HEK293 (cell line): Measurements from ENCODE around the gene AURKAIP1.

Experiments used
- CTCF ChIA-PET: fragments of 350-600 bp; formaldehyde crosslinking; extraction: SDS; loops from one replicate; lab custom pipeline; 2021; ENCODE audit warnings: antibody characterized with exemption; lab: Yijun Ruan, JAX
- POLR2A ChIA-PET: fragments of 300-600 bp; formaldehyde crosslinking; extraction: SDS; loops from one replicate; lab custom pipeline; 2020; ENCODE audit warnings: antibody characterized with exemption, inconsistent platforms; lab: Yijun Ruan, JAX
- H3K27ac ChIP-seq: fragments of 200-500 bp; sonication (Bioruptor generic); 2 replicates; pipeline ENCODE4 v1.5.1; 2014; ENCODE audit warnings: low read depth, low read length, control low read depth, inconsistent platforms; ENCODE audit errors: extremely low read depth
- H3K36me3 ChIP-seq, 2 experiments: fragments of 200-500 bp in 1 of 2; sonication (Bioruptor generic) in 1 of 2; 1 replicate in 1 of 2; 2 replicates in 1 of 2; pipeline ENCODE4 v1.5.1; 2014 to 2017; ENCODE audit warnings: inconsistent platforms in 2 of 2, low read length in 2 of 2; ENCODE audit not compliant: control insufficient read depth in 2 of 2, insufficient read depth in 1 of 2
- H3K4me1 ChIP-seq: fragments of 200-500 bp; sonication (Bioruptor generic); 2 replicates; pipeline ENCODE4 v1.5.1; 2014; ENCODE audit warnings: mild to moderate bottlenecking, low read length, inconsistent platforms; ENCODE audit not compliant: control insufficient read depth, insufficient read depth
- H3K4me3 ChIP-seq: 2 replicates; pipeline ENCODE4 v1.5.1; 2011; ENCODE audit warnings: low read depth, mild to moderate bottlenecking, control low read depth, low read length, moderate library complexity
- H3K9me3 ChIP-seq: fragments of 200-500 bp; sonication (Bioruptor generic); 2 replicates; pipeline ENCODE4 v1.5.1; 2014; ENCODE audit warnings: low read depth, low read length, inconsistent platforms; ENCODE audit not compliant: control insufficient read depth, insufficient read depth
- BCL11A ChIP-seq: fragments of 450-650 bp; formaldehyde crosslinking; IDR thresholded peaks from 2 replicates; pipeline ENCODE4 v1.5.1; 2016; ENCODE audit warnings: low read depth, missing biosample characterization, missing genetic modification characterization
- GLI2 ChIP-seq: fragments of 450-650 bp; formaldehyde crosslinking; IDR thresholded peaks from 2 replicates; pipeline ENCODE4; 2017; ENCODE audit warnings: missing biosample characterization, missing genetic modification characterization, low read depth, borderline replicate concordance
- KLF9 ChIP-seq: fragments of 450-650 bp; formaldehyde crosslinking; IDR thresholded peaks from 2 replicates; pipeline ENCODE4 v1.5.1; 2016; ENCODE audit warnings: missing biosample characterization, missing genetic modification characterization, low read depth
- TCF7L2 ChIP-seq: IDR thresholded peaks from 2 replicates; pipeline ENCODE4 v1.6.1; 2011; ENCODE audit warnings: low read depth, mild to moderate bottlenecking, inconsistent platforms, low read length, moderate library complexity, borderline replicate concordance
- ZBTB44 ChIP-seq: fragments of 450-650 bp; IDR thresholded peaks from 2 replicates; pipeline ENCODE4 v1.5.1; 2018; ENCODE audit warnings: missing biosample characterization, mild to moderate bottlenecking, missing genetic modification characterization
- ZBTB48 ChIP-seq: fragments of 450-650 bp; formaldehyde crosslinking; IDR thresholded peaks from 2 replicates; pipeline ENCODE4 v1.5.1; 2016; ENCODE audit warnings: missing biosample characterization, missing genetic modification characterization
- ZNF10 ChIP-seq: fragments of 450-650 bp; formaldehyde crosslinking; IDR thresholded peaks from 2 replicates; pipeline ENCODE4 v1.5.1; 2017; ENCODE audit warnings: missing biosample characterization, missing genetic modification characterization
- ZNF112 ChIP-seq: fragments of 450-650 bp; formaldehyde crosslinking; IDR thresholded peaks from 2 replicates; pipeline ENCODE4 v1.5.0; 2017; ENCODE audit warnings: missing biosample characterization, missing genetic modification characterization
- ZNF121 ChIP-seq: fragments of 450-650 bp; formaldehyde crosslinking; IDR thresholded peaks from 2 replicates; pipeline ENCODE4 v1.5.1; 2016; ENCODE audit warnings: missing biosample characterization, missing genetic modification characterization
- ZNF133 ChIP-seq: fragments of 450-650 bp; formaldehyde crosslinking; IDR thresholded peaks from 2 replicates; pipeline ENCODE4 v1.5.1; 2016; ENCODE audit warnings: missing biosample characterization, missing genetic modification characterization
- ZNF2 ChIP-seq: fragments of 450-650 bp; formaldehyde crosslinking; IDR thresholded peaks from 2 replicates; pipeline ENCODE4 v1.5.1; 2016; ENCODE audit warnings: missing biosample characterization, missing genetic modification characterization
- ZNF214 ChIP-seq: fragments of 450-650 bp; formaldehyde crosslinking; IDR thresholded peaks from 2 replicates; pipeline ENCODE4 v1.5.1; 2017; ENCODE audit warnings: missing biosample characterization, mild to moderate bottlenecking, missing genetic modification characterization, borderline replicate concordance
- ZNF223 ChIP-seq: fragments of 450-650 bp; formaldehyde crosslinking; IDR thresholded peaks from 2 replicates; pipeline ENCODE4 v1.5.1; 2016; ENCODE audit warnings: missing biosample characterization, missing genetic modification characterization
- ZNF311 ChIP-seq: fragments of 450-650 bp; formaldehyde crosslinking; IDR thresholded peaks from 2 replicates; pipeline ENCODE4 v1.5.1; 2017; ENCODE audit warnings: missing biosample characterization, missing genetic modification characterization, borderline replicate concordance
- ZNF350 ChIP-seq: fragments of 450-650 bp; formaldehyde crosslinking; IDR thresholded peaks from 2 replicates; pipeline ENCODE4 v1.5.0; 2017; ENCODE audit warnings: missing biosample characterization, mild to moderate bottlenecking, missing genetic modification characterization
- ZNF37A ChIP-seq: fragments of 450-650 bp; IDR thresholded peaks from 2 replicates; pipeline ENCODE4 v1.5.1; 2018; ENCODE audit warnings: missing biosample characterization, missing genetic modification characterization
- ZNF423 ChIP-seq: fragments of 450-650 bp; formaldehyde crosslinking; IDR thresholded peaks from 2 replicates; pipeline ENCODE4 v1.5.1; 2016; ENCODE audit warnings: missing biosample characterization, missing genetic modification characterization
- ZNF555 ChIP-seq: fragments of 450-650 bp; formaldehyde crosslinking; conservative IDR thresholded peaks from 2 replicates; pipeline ENCODE4 v1.5.1; 2017; ENCODE audit warnings: missing biosample characterization, mild to moderate bottlenecking, missing genetic modification characterization, inconsistent platforms
- ZNF558 ChIP-seq: fragments of 450-650 bp; formaldehyde crosslinking; IDR thresholded peaks from 2 replicates; pipeline ENCODE4 v1.5.1; 2016; ENCODE audit warnings: missing biosample characterization, missing genetic modification characterization
- ZNF621 ChIP-seq: fragments of 450-650 bp; formaldehyde crosslinking; IDR thresholded peaks from 2 replicates; pipeline ENCODE4 v1.5.1; 2017; ENCODE audit warnings: missing biosample characterization, missing genetic modification characterization
- ZNF658 ChIP-seq: fragments of 450-650 bp; formaldehyde crosslinking; IDR thresholded peaks from 2 replicates; pipeline ENCODE4; 2016; ENCODE audit warnings: missing biosample characterization, missing genetic modification characterization
- ZNF670 ChIP-seq: fragments of 450-650 bp; formaldehyde crosslinking; IDR thresholded peaks from 2 replicates; pipeline ENCODE4 v1.5.1; 2016; ENCODE audit warnings: missing biosample characterization, missing genetic modification characterization, low read depth
- ZSCAN23 ChIP-seq: fragments of 450-650 bp; formaldehyde crosslinking; IDR thresholded peaks from 2 replicates; pipeline ENCODE4 v1.5.1; 2016; ENCODE audit warnings: missing biosample characterization, missing genetic modification characterization
- ZSCAN5A ChIP-seq: fragments of 450-650 bp; formaldehyde crosslinking; IDR thresholded peaks from 2 replicates; pipeline ENCODE4 v1.5.1; 2016; ENCODE audit warnings: missing biosample characterization, missing genetic modification characterization
- ZXDB ChIP-seq: fragments of 450-650 bp; formaldehyde crosslinking; IDR thresholded peaks from 2 replicates; pipeline ENCODE4 v1.5.1; 2016; ENCODE audit warnings: missing biosample characterization, missing genetic modification characterization
- TF ChIP-seq, protein P1 (sequence below): fragments of 450-650 bp; formaldehyde crosslinking; IDR thresholded peaks from 2 replicates; pipeline ENCODE4 v1.5.1; 2016; ENCODE audit warnings: missing biosample characterization, missing genetic modification characterization
- TF ChIP-seq, protein P2 (sequence below): fragments of 450-650 bp; formaldehyde crosslinking; IDR thresholded peaks from 2 replicates; pipeline ENCODE4 v1.5.1; 2016; ENCODE audit warnings: missing biosample characterization, missing genetic modification characterization
- TF ChIP-seq, protein P3 (sequence below): fragments of 450-650 bp; formaldehyde crosslinking; IDR thresholded peaks from 2 replicates; pipeline ENCODE4 v1.5.1; 2017; ENCODE audit warnings: missing biosample characterization, missing genetic modification characterization

AURKAIP1 gene

DNA sequence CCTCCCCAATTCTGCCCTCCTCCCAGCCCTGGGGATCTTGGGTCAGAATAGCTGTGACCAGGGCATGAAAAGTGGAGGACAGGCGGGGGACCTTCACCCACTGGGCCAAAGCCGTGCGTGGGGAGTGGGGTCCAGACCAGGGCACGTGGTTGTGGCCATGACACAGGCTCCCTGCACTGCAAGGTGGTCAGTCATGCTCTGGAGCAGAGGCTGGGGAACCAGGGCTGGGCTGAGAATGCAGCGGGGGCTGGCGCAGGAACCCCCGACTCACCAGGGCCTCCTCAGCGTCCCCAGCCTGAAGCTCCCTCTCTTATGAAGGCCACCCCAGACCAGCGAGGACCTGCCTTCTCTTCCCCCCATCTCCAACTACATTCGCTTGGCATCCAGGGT is 28.5 kb downstream of the AURKAIP1 start:
- CTCF ChIA-PET = interaction anchor here (3.5 kb wide), 1 partner anchor 26 kb away, joined by 18 read pairs; no protein-coding TSS in a partner anchor
- Histone ChIP-seq H3K4me1 (peaks cover 7% of the 10 kb centered on the region), H3K36me3 (peaks cover 0 to 32% of the 10 kb centered on the region in 2 experiments; a peak in 2 of 3 replicates), H3K27ac (no peak overlapping the region), H3K9me3 (no peaks in the 10 kb centered on the region), H3K4me3 (no peak overlapping the region)
- TF ChIP-seq ZXDB (tag by site-specific recombination) = no peak
- no peak for TF ChIP-seq ZNF133
- no peak for TF ChIP-seq ZNF223 (tag by site-specific recombination)
- TF ChIP-seq ZNF423 (tag by site-specific recombination) = no peak
- no peak for TF ChIP-seq ZSCAN5A (tag by site-specific recombination)
- TF ChIP-seq, protein P1, sequence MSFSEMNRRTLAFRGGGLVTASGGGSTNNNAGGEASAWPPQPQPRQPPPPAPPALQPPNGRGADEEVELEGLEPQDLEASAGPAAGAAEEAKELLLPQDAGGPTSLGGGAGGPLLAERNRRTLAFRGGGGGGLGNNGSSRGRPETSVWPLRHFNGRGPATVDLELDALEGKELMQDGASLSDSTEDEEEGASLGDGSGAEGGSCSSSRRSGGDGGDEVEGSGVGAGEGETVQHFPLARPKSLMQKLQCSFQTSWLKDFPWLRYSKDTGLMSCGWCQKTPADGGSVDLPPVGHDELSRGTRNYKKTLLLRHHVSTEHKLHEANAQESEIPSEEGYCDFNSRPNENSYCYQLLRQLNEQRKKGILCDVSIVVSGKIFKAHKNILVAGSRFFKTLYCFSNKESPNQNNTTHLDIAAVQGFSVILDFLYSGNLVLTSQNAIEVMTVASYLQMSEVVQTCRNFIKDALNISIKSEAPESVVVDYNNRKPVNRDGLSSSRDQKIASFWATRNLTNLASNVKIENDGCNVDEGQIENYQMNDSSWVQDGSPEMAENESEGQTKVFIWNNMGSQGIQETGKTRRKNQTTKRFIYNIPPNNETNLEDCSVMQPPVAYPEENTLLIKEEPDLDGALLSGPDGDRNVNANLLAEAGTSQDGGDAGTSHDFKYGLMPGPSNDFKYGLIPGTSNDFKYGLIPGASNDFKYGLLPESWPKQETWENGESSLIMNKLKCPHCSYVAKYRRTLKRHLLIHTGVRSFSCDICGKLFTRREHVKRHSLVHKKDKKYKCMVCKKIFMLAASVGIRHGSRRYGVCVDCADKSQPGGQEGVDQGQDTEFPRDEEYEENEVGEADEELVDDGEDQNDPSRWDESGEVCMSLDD (tag by site-specific recombination) = no peak
- no peak for TF ChIP-seq ZNF311
- no peak for TF ChIP-seq BCL11A (tag by site-specific recombination)
- no peak for TF ChIP-seq ZNF121 (tag by site-specific recombination)
- no peak for TF ChIP-seq ZNF558 (tag by site-specific recombination)
- no peak for TF ChIP-seq ZNF10 (tag by site-specific recombination)
- no peak for TF ChIP-seq TCF7L2
- no peak for TF ChIP-seq ZNF350 (tag by site-specific recombination)
- TF ChIP-seq ZNF37A = no peak
- POLR2A ChIA-PET = interaction anchor here (1.0 kb wide), 1 partner anchor 10 kb away, joined by 3 read pairs; no protein-coding TSS in a partner anchor

GRCh38 chr1:1345860-1346500 is 29.0 kb downstream of the AURKAIP1 start:
- no peak overlapping the region for H3K27ac ChIP-seq
- no peak overlapping the region for H3K4me3 ChIP-seq
- ChIA-PET CTCF (interaction anchor here (0.5 to 3.5 kb wide), 3 partner anchors 27 to 224 kb away, joined by 3 to 18 read pairs (median 3); no protein-coding TSS in a partner anchor), POLR2A (interaction anchor here (0.6 to 1.0 kb wide), 2 partner anchors 9 to 140 kb away, joined by 3 read pairs; no protein-coding TSS in a partner anchor)
- H3K36me3 ChIP-seq = peaks cover 0 to 37% of the 10 kb centered on the region in 2 experiments; a peak in 2 of 3 replicates
- no peaks in the 10 kb centered on the region for H3K9me3 ChIP-seq
- H3K4me1 ChIP-seq = peaks cover 7% of the 10 kb centered on the region
- TF ChIP-seq ZNF214 = no peak
- TF ChIP-seq ZBTB44 (tag by site-specific recombination) = no peak
- TF ChIP-seq GLI2 (tag by site-specific recombination) = no peak
- TF ChIP-seq ZNF2 (tag by site-specific recombination) = no peak
- TF ChIP-seq, protein P2, sequence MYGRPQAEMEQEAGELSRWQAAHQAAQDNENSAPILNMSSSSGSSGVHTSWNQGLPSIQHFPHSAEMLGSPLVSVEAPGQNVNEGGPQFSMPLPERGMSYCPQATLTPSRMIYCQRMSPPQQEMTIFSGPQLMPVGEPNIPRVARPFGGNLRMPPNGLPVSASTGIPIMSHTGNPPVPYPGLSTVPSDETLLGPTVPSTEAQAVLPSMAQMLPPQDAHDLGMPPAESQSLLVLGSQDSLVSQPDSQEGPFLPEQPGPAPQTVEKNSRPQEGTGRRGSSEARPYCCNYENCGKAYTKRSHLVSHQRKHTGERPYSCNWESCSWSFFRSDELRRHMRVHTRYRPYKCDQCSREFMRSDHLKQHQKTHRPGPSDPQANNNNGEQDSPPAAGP = no peak
- no peak for TF ChIP-seq KLF9 (tag by site-specific recombination)
- TF ChIP-seq ZNF133 = no peak
- TF ChIP-seq ZNF658 = no peak
- TF ChIP-seq ZNF10 (tag by site-specific recombination) = no peak
- TF ChIP-seq BCL11A (tag by site-specific recombination) = 0 out of 2 replicates have a peak, but pooled peaks have one; percentile 45
- peak; percentile 65; the same call in 1 of the 2 replicates for TF ChIP-seq ZNF223 (tag by site-specific recombination)
- TF ChIP-seq ZNF112 (tag by site-specific recombination) = no peak
- TF ChIP-seq ZNF670 = no peak
- no peak for TF ChIP-seq ZNF621 (tag by site-specific recombination)
- TF ChIP-seq ZBTB48 (tag by site-specific recombination) = no peak
- no peak for TF ChIP-seq ZNF555 (tag by site-specific recombination)
- TF ChIP-seq ZSCAN23 (tag by site-specific recombination) = no peak
- TF ChIP-seq, protein P3, sequence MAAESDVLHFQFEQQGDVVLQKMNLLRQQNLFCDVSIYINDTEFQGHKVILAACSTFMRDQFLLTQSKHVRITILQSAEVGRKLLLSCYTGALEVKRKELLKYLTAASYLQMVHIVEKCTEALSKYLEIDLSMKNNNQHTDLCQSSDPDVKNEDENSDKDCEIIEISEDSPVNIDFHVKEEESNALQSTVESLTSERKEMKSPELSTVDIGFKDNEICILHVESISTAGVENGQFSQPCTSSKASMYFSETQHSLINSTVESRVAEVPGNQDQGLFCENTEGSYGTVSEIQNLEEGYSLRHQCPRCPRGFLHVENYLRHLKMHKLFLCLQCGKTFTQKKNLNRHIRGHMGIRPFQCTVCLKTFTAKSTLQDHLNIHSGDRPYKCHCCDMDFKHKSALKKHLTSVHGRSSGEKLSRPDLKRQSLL = no peak
